Upper lobe of right lung (tissue), 1 donor: ENCODE measurements around the gene SLC22A15. TPM values are rescaled to one million over a fixed set of nuclear protein-coding genes. Genes with fewer than 3 reads are reported as not detected.
A peak's percentile ranks its signal among the peaks of the same experiment; 100 is the strongest.

Source experiments
- ATAC-seq: fragments of 200-7000 bp; cut with Tn5 transposase; one replicate; pipeline ENCODE4 v1.9.1; 2020; ENCODE audit warnings: mild to moderate bottlenecking, moderate library complexity
- DNase-seq: peaks from one replicate; pipeline ENCODE4 v3.0.0-alpha.2; 2020
- H3K27ac ChIP-seq: fragments of 200-600 bp; one replicate; pipeline ENCODE4 v1.8.0; 2022
- H3K27me3 ChIP-seq: fragments of 200-600 bp; one replicate; pipeline ENCODE4 v1.8.0; 2022; ENCODE audit warnings: mild to moderate bottlenecking
- H3K36me3 ChIP-seq: fragments of 200-600 bp; one replicate; pipeline ENCODE4 v1.8.0; 2022
- H3K4me1 ChIP-seq: fragments of 200-600 bp; one replicate; pipeline ENCODE4 v1.8.0; 2022
- H3K4me3 ChIP-seq: fragments of 200-600 bp; one replicate; pipeline ENCODE4 v1.8.0; 2022; ENCODE audit warnings: mild to moderate bottlenecking
- H3K9me3 ChIP-seq: fragments of 200-600 bp; one replicate; pipeline ENCODE4 v1.8.0; 2022
- CTCF ChIP-seq: fragments of 200-600 bp; IDR thresholded peaks from one replicate; pipeline ENCODE4 v1.8.0; 2022; ENCODE audit warnings: antibody characterized with exemption
- intact Hi-C: fragments of 100-400 bp; cut with DNase I; formaldehyde crosslinking; loops from one replicate; pipeline ENCODE4 v1.11.0; 2022
- long read RNA-seq: library from polyadenylated mRNA; unstranded; transcript quantifications from one replicate; pipeline ENCODE4 v2.0.0, GENCODE V29; 2021
- total RNA-seq: library from RNA; stranded (reverse); fragmentation: NEBNext Ultra II Directional; extraction: Animal tissue kit (Norgen Biotek cat#: 25700); gene quantifications from one replicate; pipeline ENCODE4 v1.2.1, GENCODE V29; 2021
- donor health status: DM: no; HTN: yes; CAD: no; lungs with severe emphysema.

Gene SLC22A15
- total RNA-seq: 25.7 TPM
- long read RNA-seq, full-length matches to known transcripts: 15 of 31 reads
- long read RNA-seq, partial matches to known transcripts: 2 of 31 reads
- long read RNA-seq, other reads (novel, unspliced or antisense): 14 of 31 reads

GRCh38 chr1:115976062-115976920, at the start of gene SLC22A15:
TSS of gene SLC22A15 (plus strand) at chr1:115976513. CDS start at chr1:115976628, 115 bp downstream.
- DNase-seq: peak; percentile 92
- Histone ChIP-seq H3K27ac (peak within 1 kb of the TSS; percentile 88), H3K4me1 (no peaks in the 10 kb centered on the region), H3K36me3 (no peaks in the 10 kb centered on the region), H3K27me3 (no peaks in the 10 kb centered on the region), H3K9me3 (no peaks in the 10 kb centered on the region), H3K4me3 (peak within 1 kb of the TSS; percentile 62)
- intact Hi-C loops: no loop called here
- ATAC-seq: peak; percentile 84
- TF ChIP-seq CTCF: no peak

GRCh38 chr1:115927971-115928370, 48.3 kb upstream of the SLC22A15 start:
- DNase-seq: no peak
- TF ChIP-seq CTCF: no peak
- Histone ChIP-seq H3K36me3 (no peaks in the 10 kb centered on the region), H3K9me3 (no peaks in the 10 kb centered on the region), H3K27me3 (no peaks in the 10 kb centered on the region), H3K27ac (no peak overlapping the region), H3K4me1 (no peaks in the 10 kb centered on the region), H3K4me3 (no peak overlapping the region)
- no peak for ATAC-seq
- intact Hi-C loops: no loop called here

- ATAC-seq: no peak
- TF ChIP-seq CTCF: no peak
- no peak for DNase-seq
These were observed 46.4 kb upstream of the SLC22A15 start for GRCh38 chr1:115929881-115930280.

GRCh38 chr1:115933625-115934024, 42.7 kb upstream of the SLC22A15 start:
- Histone ChIP-seq H3K27me3 (no peaks in the 10 kb centered on the region), H3K27ac (no peak overlapping the region), H3K9me3 (no peaks in the 10 kb centered on the region), H3K36me3 (no peaks in the 10 kb centered on the region), H3K4me3 (no peak overlapping the region), H3K4me1 (no peaks in the 10 kb centered on the region)
- intact Hi-C loops: no loop called here
- no peak for TF ChIP-seq CTCF
- ATAC-seq (peak; percentile 56), DNase-seq (no peak)

More at GRCh38 chr1:115929881-115930280, 46.4 kb upstream of the SLC22A15 start:
- intact Hi-C loops: no loop called here
- Histone ChIP-seq H3K36me3 (no peaks in the 10 kb centered on the region), H3K27me3 (no peaks in the 10 kb centered on the region), H3K4me1 (no peaks in the 10 kb centered on the region), H3K4me3 (no peak overlapping the region), H3K9me3 (no peaks in the 10 kb centered on the region), H3K27ac (no peak overlapping the region)

- intact Hi-C loops: no loop called here
These were observed 36.9 kb upstream of the SLC22A15 start for GRCh38 chr1:115939455-115939854.

More at GRCh38 chr1:115939455-115939854, 36.9 kb upstream of the SLC22A15 start:
- H3K36me3 ChIP-seq: no peaks in the 10 kb centered on the region
- no peak for ATAC-seq
- H3K27me3 ChIP-seq: no peaks in the 10 kb centered on the region
- no peaks in the 10 kb centered on the region for H3K4me1 ChIP-seq
- H3K9me3 ChIP-seq: no peaks in the 10 kb centered on the region
- DNase-seq: no peak
- no peak overlapping the region for H3K4me3 ChIP-seq
- TF ChIP-seq CTCF: no peak
- H3K27ac ChIP-seq: no peak overlapping the region
